ENCODE data around the gene PCDHB11.
"Not testable (repeated sequence)": the region's sequence is repeated elsewhere in the genome, so short reads cannot be mapped to it uniquely, and the experiment has no call there.

DNA sequence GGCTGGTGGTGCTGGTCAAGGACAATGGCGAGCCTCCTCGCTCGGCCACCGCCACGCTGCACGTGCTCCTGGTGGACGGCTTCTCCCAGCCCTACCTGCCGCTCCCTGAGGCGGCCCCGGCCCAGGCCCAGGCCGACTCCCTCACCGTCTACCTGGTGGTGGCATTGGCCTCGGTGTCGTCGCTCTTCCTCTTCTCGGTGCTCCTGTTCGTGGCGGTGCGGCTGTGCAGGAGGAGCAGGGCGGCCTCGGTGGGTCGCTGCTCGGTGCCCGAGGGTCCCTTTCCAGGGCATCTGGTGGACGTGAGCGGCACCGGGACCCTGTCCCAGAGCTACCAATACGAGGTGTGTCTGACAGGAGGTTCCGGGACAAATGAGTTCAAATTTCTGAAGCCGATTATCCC is 26.0 kb downstream of the PCDHB11 start:
- TF ChIP-seq, protein P1, sequence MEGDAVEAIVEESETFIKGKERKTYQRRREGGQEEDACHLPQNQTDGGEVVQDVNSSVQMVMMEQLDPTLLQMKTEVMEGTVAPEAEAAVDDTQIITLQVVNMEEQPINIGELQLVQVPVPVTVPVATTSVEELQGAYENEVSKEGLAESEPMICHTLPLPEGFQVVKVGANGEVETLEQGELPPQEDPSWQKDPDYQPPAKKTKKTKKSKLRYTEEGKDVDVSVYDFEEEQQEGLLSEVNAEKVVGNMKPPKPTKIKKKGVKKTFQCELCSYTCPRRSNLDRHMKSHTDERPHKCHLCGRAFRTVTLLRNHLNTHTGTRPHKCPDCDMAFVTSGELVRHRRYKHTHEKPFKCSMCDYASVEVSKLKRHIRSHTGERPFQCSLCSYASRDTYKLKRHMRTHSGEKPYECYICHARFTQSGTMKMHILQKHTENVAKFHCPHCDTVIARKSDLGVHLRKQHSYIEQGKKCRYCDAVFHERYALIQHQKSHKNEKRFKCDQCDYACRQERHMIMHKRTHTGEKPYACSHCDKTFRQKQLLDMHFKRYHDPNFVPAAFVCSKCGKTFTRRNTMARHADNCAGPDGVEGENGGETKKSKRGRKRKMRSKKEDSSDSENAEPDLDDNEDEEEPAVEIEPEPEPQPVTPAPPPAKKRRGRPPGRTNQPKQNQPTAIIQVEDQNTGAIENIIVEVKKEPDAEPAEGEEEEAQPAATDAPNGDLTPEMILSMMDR (IDR thresholded peaks at IDR 0.05; ENCODE audit: low read length), result not testable (repeated sequence)
- not testable (repeated sequence) for TF ChIP-seq EZH2 (IDR thresholded peaks at IDR 0.05; ENCODE audit: borderline replicate concordance, low read length)
